SK-N-SH (cell line): Measurements from ENCODE around the gene PDE4B. TPM values are rescaled to one million over a fixed set of nuclear protein-coding genes. Genes with fewer than 3 reads are reported as not detected.

ENCODE experiments used
- CTCF ChIA-PET: fragments of 300-600, 350-600 bp; formaldehyde crosslinking; extraction: SDS; loops from one replicate; lab custom pipeline; 2021; lab: Yijun Ruan, JAX
- POLR2A ChIA-PET: fragments of 350-600 bp; sonication (Branson Sonifier 250); formaldehyde crosslinking; extraction: SDS; loops from one replicate; lab custom pipeline; 2020; ENCODE audit warnings: antibody characterized with exemption, inconsistent platforms; lab: Yijun Ruan, JAX
- DNase-seq: peaks from one replicate; pipeline ENCODE4 v3.0.0; 2012
- H2AFZ ChIP-seq: fragments of 200-600 bp; sonication (generic); 2 replicates; pipeline ENCODE4 v1.8.1; 2016; ENCODE audit warnings: antibody characterized with exemption, mild to moderate bottlenecking, low read depth
- H3F3A ChIP-seq: fragments of 200-600 bp; sonication (generic); replicated peaks from 2 replicates; pipeline ENCODE3; 2016; ENCODE audit warnings: antibody characterized with exemption, mild to moderate bottlenecking; ENCODE audit not compliant: insufficient read depth
- H3K27ac ChIP-seq, 2 experiments: fragments of 200-500 bp in 1 of 2; fragments of 200-600 bp in 1 of 2; sonication (Bioruptor generic) in 1 of 2; sonication (generic), shearing (Covaris generic) in 1 of 2; 2 replicates each; pipeline versions ENCODE4 v1.5.1 to v1.6.1; 2014 to 2016; ENCODE audit warnings: low read depth in 2 of 2, inconsistent platforms in 1 of 2, low read length in 1 of 2, mild to moderate bottlenecking in 1 of 2, mixed read lengths in 1 of 2
- H3K27me3 ChIP-seq: fragments of 200-600 bp; sonication (generic), shearing (Covaris generic); 2 replicates; pipeline ENCODE4 v1.6.1; 2016; ENCODE audit warnings: mixed run types; ENCODE audit not compliant: insufficient read depth
- H3K36me3 ChIP-seq, 2 experiments: fragments of 200-500 bp in 1 of 2; fragments of 200-600 bp in 1 of 2; sonication (Bioruptor generic) in 1 of 2; sonication (generic) in 1 of 2; replicated peaks in 1 of 2; 2 replicates each; pipeline versions ENCODE3 to v1.5.1; 2014 to 2016; ENCODE audit warnings: low read length in 1 of 2, mild to moderate bottlenecking in 1 of 2; ENCODE audit not compliant: insufficient read depth in 2 of 2, control insufficient read depth in 1 of 2
- H3K4me1 ChIP-seq, 2 experiments: fragments of 200-500 bp in 1 of 2; fragments of 200-600 bp in 1 of 2; sonication (Bioruptor generic) in 1 of 2; sonication (generic), shearing (Covaris generic) in 1 of 2; 2 replicates each; pipeline versions ENCODE4 v1.5.1 to v1.6.1; 2014 to 2016; ENCODE audit warnings: low read depth in 1 of 2, low read length in 1 of 2, mixed run types in 1 of 2; ENCODE audit not compliant: insufficient read depth in 2 of 2, control insufficient read depth in 1 of 2
- H3K4me2 ChIP-seq: fragments of 200-600 bp; sonication (generic), shearing (Covaris generic); 2 replicates; pipeline ENCODE4 v1.6.1; 2017; ENCODE audit warnings: mixed run types
- H3K4me3 ChIP-seq, 2 experiments: fragments of 200-500 bp in 1 of 2; fragments of 200-600 bp in 1 of 2; sonication (Bioruptor generic) in 1 of 2; sonication (generic), shearing (Covaris generic) in 1 of 2; 2 replicates each; pipeline versions ENCODE4 v1.5.1 to v1.8.1; 2014 to 2016; ENCODE audit warnings: low read depth in 2 of 2, inconsistent platforms in 1 of 2, low read length in 1 of 2, mild to moderate bottlenecking in 1 of 2, mixed read lengths in 1 of 2, moderate library complexity in 1 of 2
- H3K79me2 ChIP-seq: fragments of 200-600 bp; sonication (generic); 2 replicates; pipeline ENCODE4 v1.8.1; 2017; ENCODE audit warnings: mild to moderate bottlenecking; ENCODE audit not compliant: insufficient read depth
- H3K9ac ChIP-seq: fragments of 200-600 bp; sonication (generic); 2 replicates; pipeline ENCODE4 v1.6.1; 2017; ENCODE audit warnings: mixed run types
- H3K9me2 ChIP-seq: fragments of 200-600 bp; sonication (generic); 2 replicates; pipeline ENCODE4 v1.6.1; 2017; ENCODE audit warnings: mixed run types
- H3K9me3 ChIP-seq: fragments of 200-600 bp; sonication (generic); 2 replicates; pipeline ENCODE4 v1.6.1; 2017; ENCODE audit warnings: mixed run types, mild to moderate bottlenecking, moderate library complexity
- H4K20me1 ChIP-seq: fragments of 200-600 bp; sonication (generic); 2 replicates; pipeline ENCODE4 v1.6.1; 2017; ENCODE audit warnings: mild to moderate bottlenecking, mixed run types; ENCODE audit not compliant: insufficient read depth
- EZH2phosphoT487 ChIP-seq: fragments of 200-600 bp; sonication (generic); IDR thresholded peaks from 2 replicates; pipeline ENCODE4 v1.6.1; 2017; ENCODE audit warnings: low read depth, mixed run types, mild to moderate bottlenecking, antibody characterized with exemption, moderate library complexity, borderline replicate concordance
- FOSL2 ChIP-seq: IDR thresholded peaks from 2 replicates; pipeline ENCODE4 v1.4.0; 2012; ENCODE audit warnings: low read depth, mild to moderate bottlenecking, moderate library complexity, borderline replicate concordance
- FOXM1 ChIP-seq: IDR thresholded peaks from 2 replicates; pipeline ENCODE4 v1.4.0; 2012; ENCODE audit warnings: low read depth, mild to moderate bottlenecking
- GABPA ChIP-seq: IDR thresholded peaks from 2 replicates; pipeline ENCODE4 v1.4.0; 2012; ENCODE audit warnings: low read depth, mild to moderate bottlenecking
- GATA2 ChIP-seq: sonication (generic); formaldehyde crosslinking; IDR thresholded peaks from 2 replicates; pipeline ENCODE4 v1.5.0; 2020; ENCODE audit warnings: mild to moderate bottlenecking, missing genetic modification reagents
- JUND ChIP-seq: IDR thresholded peaks from 2 replicates; pipeline ENCODE4 v1.4.0; 2012
- MEF2A ChIP-seq: IDR thresholded peaks from 2 replicates; pipeline ENCODE4 v1.4.0; 2012; ENCODE audit warnings: low read depth, borderline replicate concordance
- MXI1 ChIP-seq: IDR thresholded peaks from 2 replicates; pipeline ENCODE4 v1.6.1; 2012; ENCODE audit warnings: mild to moderate bottlenecking, low read depth, low read length, improper control_type of control experiment
- POLR2AphosphoS5 ChIP-seq: IDR thresholded peaks from 2 replicates; pipeline ENCODE4 v1.6.1; 2012; ENCODE audit warnings: low read depth, low read length
- RCOR1 ChIP-seq: fragments of 150-350 bp; IDR thresholded peaks from 2 replicates; pipeline ENCODE4 v1.6.1; 2017; ENCODE audit warnings: antibody characterized with exemption, low read length
- RFX5 ChIP-seq: IDR thresholded peaks from 2 replicates; pipeline ENCODE4 v1.6.1; 2012; ENCODE audit warnings: mild to moderate bottlenecking, improper control_type of control experiment, low read length
- YY1 ChIP-seq: IDR thresholded peaks from 2 replicates; pipeline ENCODE4 v1.4.0; 2012; ENCODE audit warnings: low read depth, mild to moderate bottlenecking
- polyA plus RNA-seq, 3 experiments: library from polyadenylated mRNA; depleted of rRNA; stranded (reverse); fragments of >200 nt; gene quantifications; 2 replicates each; pipeline ENCODE4 v1.2.3, GENCODE V29; 2012
- TF ChIP-seq, protein P1 (sequence below): fragments of 200-600 bp; sonication (generic); IDR thresholded peaks from 2 replicates; pipeline ENCODE4 v1.6.1; 2017; ENCODE audit warnings: antibody characterized with exemption, mild to moderate bottlenecking, moderate library complexity
- TF ChIP-seq, protein P2 (sequence below): IDR thresholded peaks from 2 replicates; pipeline ENCODE4 v1.4.0; 2012; ENCODE audit warnings: low read depth, borderline replicate concordance
- TF ChIP-seq, protein P3 (sequence below): IDR thresholded peaks from 2 replicates; pipeline ENCODE4 v1.6.1; 2012; ENCODE audit warnings: mild to moderate bottlenecking, low read depth, low read length, moderate library complexity
- TF ChIP-seq, protein P4 (sequence below): IDR thresholded peaks from 2 replicates; pipeline ENCODE4; 2012

PDE4B gene
- polyA plus RNA-seq, 1 of the 3 experiments (the other 2 are of a cell fraction), result 1.9 TPM

DNA sequence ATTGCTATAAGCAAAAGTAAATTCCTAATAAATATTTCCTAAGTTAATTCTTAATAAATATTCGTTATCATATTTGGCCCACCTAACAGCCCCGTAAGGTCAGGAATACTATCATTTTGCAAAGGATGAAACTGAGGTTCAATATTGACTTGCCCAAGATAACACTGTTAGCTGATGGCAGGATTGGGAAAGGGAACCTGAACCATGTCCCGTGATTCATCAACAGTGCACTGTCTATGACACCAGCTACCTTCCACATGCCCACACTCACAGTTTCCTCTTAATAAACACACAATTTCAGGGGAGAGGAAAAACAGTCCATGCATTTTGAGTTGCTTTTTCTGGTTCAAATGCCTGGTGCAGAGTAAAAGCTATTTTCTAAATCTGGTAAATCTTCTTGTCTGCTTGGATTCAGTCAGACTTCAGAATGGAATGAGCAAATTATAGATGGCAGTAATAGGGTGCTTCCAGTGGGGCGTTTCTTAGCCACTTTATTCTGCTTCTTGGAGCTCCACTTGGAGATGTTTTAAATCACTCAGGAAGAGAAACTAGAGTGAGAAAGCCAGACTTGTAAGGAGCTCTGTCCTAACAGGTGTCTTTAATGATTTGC lies 354.6 kb downstream of the PDE4B start (continued):
- TF ChIP-seq, protein P1, sequence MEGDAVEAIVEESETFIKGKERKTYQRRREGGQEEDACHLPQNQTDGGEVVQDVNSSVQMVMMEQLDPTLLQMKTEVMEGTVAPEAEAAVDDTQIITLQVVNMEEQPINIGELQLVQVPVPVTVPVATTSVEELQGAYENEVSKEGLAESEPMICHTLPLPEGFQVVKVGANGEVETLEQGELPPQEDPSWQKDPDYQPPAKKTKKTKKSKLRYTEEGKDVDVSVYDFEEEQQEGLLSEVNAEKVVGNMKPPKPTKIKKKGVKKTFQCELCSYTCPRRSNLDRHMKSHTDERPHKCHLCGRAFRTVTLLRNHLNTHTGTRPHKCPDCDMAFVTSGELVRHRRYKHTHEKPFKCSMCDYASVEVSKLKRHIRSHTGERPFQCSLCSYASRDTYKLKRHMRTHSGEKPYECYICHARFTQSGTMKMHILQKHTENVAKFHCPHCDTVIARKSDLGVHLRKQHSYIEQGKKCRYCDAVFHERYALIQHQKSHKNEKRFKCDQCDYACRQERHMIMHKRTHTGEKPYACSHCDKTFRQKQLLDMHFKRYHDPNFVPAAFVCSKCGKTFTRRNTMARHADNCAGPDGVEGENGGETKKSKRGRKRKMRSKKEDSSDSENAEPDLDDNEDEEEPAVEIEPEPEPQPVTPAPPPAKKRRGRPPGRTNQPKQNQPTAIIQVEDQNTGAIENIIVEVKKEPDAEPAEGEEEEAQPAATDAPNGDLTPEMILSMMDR, result no peak
- TF ChIP-seq FOXM1, result no peak
- no peak for TF ChIP-seq GABPA
- TF ChIP-seq EZH2phosphoT487, result no peak
- TF ChIP-seq, all 33 proteins: peak for 0

DNA sequence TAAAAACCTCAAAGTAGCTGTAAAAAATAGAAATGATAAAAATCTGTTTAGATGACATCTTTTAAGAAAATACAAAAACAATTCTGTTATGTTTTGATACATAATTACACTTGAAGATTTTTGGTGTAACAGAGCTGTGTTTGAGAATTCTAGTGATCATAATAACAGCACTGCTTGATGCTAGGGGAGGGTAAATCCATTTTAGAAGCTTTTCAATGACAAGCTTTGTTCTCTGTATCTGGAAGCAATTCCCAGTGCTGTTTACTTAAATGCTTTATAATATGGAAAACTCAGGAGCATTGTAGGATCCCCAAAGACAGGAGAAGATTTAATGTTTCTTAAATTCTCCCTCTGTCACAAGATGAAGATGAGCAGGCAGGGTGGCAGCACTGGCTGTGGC lies 359.3 kb downstream of the PDE4B start:
- POLR2A ChIA-PET, result no interaction called here
- H3K4me1 ChIP-seq, result peaks cover 0 to 5% of the 10 kb centered on the region in 2 experiments; a peak in 1 of 4 replicates
- no peaks in the 10 kb centered on the region for H3K27me3 ChIP-seq
- H3K9ac ChIP-seq, result no peak overlapping the region
- TF ChIP-seq RFX5, result no peak
- no peak for TF ChIP-seq RCOR1
- TF ChIP-seq, protein P2, sequence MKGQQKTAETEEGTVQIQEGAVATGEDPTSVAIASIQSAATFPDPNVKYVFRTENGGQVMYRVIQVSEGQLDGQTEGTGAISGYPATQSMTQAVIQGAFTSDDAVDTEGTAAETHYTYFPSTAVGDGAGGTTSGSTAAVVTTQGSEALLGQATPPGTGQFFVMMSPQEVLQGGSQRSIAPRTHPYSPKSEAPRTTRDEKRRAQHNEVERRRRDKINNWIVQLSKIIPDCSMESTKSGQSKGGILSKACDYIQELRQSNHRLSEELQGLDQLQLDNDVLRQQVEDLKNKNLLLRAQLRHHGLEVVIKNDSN, result no peak
- no peak for TF ChIP-seq YY1
- TF ChIP-seq, protein P3, sequence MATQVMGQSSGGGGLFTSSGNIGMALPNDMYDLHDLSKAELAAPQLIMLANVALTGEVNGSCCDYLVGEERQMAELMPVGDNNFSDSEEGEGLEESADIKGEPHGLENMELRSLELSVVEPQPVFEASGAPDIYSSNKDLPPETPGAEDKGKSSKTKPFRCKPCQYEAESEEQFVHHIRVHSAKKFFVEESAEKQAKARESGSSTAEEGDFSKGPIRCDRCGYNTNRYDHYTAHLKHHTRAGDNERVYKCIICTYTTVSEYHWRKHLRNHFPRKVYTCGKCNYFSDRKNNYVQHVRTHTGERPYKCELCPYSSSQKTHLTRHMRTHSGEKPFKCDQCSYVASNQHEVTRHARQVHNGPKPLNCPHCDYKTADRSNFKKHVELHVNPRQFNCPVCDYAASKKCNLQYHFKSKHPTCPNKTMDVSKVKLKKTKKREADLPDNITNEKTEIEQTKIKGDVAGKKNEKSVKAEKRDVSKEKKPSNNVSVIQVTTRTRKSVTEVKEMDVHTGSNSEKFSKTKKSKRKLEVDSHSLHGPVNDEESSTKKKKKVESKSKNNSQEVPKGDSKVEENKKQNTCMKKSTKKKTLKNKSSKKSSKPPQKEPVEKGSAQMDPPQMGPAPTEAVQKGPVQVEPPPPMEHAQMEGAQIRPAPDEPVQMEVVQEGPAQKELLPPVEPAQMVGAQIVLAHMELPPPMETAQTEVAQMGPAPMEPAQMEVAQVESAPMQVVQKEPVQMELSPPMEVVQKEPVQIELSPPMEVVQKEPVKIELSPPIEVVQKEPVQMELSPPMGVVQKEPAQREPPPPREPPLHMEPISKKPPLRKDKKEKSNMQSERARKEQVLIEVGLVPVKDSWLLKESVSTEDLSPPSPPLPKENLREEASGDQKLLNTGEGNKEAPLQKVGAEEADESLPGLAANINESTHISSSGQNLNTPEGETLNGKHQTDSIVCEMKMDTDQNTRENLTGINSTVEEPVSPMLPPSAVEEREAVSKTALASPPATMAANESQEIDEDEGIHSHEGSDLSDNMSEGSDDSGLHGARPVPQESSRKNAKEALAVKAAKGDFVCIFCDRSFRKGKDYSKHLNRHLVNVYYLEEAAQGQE, result no peak
- TF ChIP-seq GATA2 (CRISPR knock-in tag), result no peak
- TF ChIP-seq, protein P4, sequence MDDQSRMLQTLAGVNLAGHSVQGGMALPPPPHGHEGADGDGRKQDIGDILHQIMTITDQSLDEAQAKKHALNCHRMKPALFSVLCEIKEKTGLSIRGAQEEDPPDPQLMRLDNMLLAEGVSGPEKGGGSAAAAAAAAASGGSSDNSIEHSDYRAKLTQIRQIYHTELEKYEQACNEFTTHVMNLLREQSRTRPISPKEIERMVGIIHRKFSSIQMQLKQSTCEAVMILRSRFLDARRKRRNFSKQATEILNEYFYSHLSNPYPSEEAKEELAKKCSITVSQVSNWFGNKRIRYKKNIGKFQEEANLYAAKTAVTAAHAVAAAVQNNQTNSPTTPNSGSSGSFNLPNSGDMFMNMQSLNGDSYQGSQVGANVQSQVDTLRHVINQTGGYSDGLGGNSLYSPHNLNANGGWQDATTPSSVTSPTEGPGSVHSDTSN, result no peak
- TF ChIP-seq MEF2A, result no peak
- no peak for TF ChIP-seq MXI1
- TF ChIP-seq JUND, result no peak
- TF ChIP-seq FOSL2, result no peak
- no peak for TF ChIP-seq POLR2AphosphoS5
- H2AFZ ChIP-seq, result no peak overlapping the region
- CTCF ChIA-PET, result no interaction called here
- H3K79me2 ChIP-seq, result no peaks in the 10 kb centered on the region
- no peaks in the 10 kb centered on the region for H4K20me1 ChIP-seq
- no peaks in the 10 kb centered on the region for H3K36me3 ChIP-seq
- H3K9me2 ChIP-seq, result no peaks in the 10 kb centered on the region
- H3F3A ChIP-seq, result no peaks in the 10 kb centered on the region
- no peak overlapping the region for H3K4me2 ChIP-seq
- no peak overlapping the region for H3K4me3 ChIP-seq
- DNase-seq, result no peak
- H3K9me3 ChIP-seq, result no peaks in the 10 kb centered on the region
- H3K27ac ChIP-seq, result no peak overlapping the region
